ENCODE results near the gene TBL1X. TPM values are rescaled to one million over a fixed set of nuclear protein-coding genes. Genes with fewer than 3 reads are reported as not detected.

The TBL1X gene
- total and polyA plus RNA-seq, 2 experiments from 2014 or later = 8.7 to 26.9 TPM

- TF ChIP-seq ZNF462 (CRISPR knock-in tag; IDR thresholded peaks at IDR 0.05) (no peak), CTCF (conservative IDR thresholded peaks at IDR 0.05; ENCODE audit: low read depth in 2 of 2) (no peak)
Measured at GRCh38 chrX:9745417-9746115, 280.7 kb downstream of the TBL1X start (continued).

GRCh38 chrX:9746148-9746888, 281.5 kb downstream of the TBL1X start:
- Histone ChIP-seq H3K27ac (ENCODE audit: low read depth) (no peak overlapping the region), H3K27me3 (ENCODE audit: insufficient read depth) (no peaks in the 10 kb centered on the region), H3K36me3 (ENCODE audit: insufficient read depth) (no peaks in the 10 kb centered on the region), H3K4me2 (no peak overlapping the region), H2AFZ (no peak overlapping the region), H4K20me1 (replicated peaks; ENCODE audit: insufficient read depth) (no peaks in the 10 kb centered on the region), H3K4me1 (ENCODE audit: insufficient read depth) (peaks cover 4% of the 10 kb centered on the region; the same call in 1 of the 2 replicates), H3K4me3 (no peak overlapping the region), H3K79me2 (replicated peaks; ENCODE audit: insufficient read depth) (no peaks in the 10 kb centered on the region), H3K9me2 (ENCODE audit: insufficient read depth) (no peaks in the 10 kb centered on the region), H3F3A (replicated peaks; ENCODE audit: low read depth) (no peaks in the 10 kb centered on the region)
- Mint-ChIP-seq H3K4me1 (peaks cover 18% of the 10 kb centered on the region; the same call in 2 of the 3 replicates), H3K27me3 (ENCODE audit: insufficient read depth, low read depth, poor library complexity) (peaks cover 5% of the 10 kb centered on the region), H3K27ac (peak overlapping the region; percentile 92), H3K9me3 (no peaks in the 10 kb centered on the region), H3K4me3 (no peak overlapping the region), H3K36me3 (ENCODE audit: low read depth) (peaks cover 9% of the 10 kb centered on the region; the same call in 1 of the 3 replicates)
- ATAC-seq = no peak; the same call in 2 of the 3 replicates
- DNase-seq (ENCODE audit: low spot score) = peak; percentile 11
- TF ChIP-seq EZH2 (IDR thresholded peaks at IDR 0.05; ENCODE audit: low read depth, unreplicated experiment) (no peak), CREB1 (CRISPR knock-in tag; IDR thresholded peaks at IDR 0.05; ENCODE audit: low read depth) (no peak), ZNF462 (CRISPR knock-in tag; IDR thresholded peaks at IDR 0.05) (no peak), ZNF114 (CRISPR knock-in tag; IDR thresholded peaks at IDR 0.05) (no peak)

Measured in GM23338 (cell line).